H1 (cell line): ENCODE measurements around the gene COL4A2. TPM values are rescaled to one million over a fixed set of nuclear protein-coding genes. Genes with fewer than 3 reads are reported as not detected.

Experiments
- CTCF ChIA-PET: fragments of 300-600 bp; sonication (Branson Sonifier 250); formaldehyde crosslinking; loops from one replicate; lab custom pipeline; 2021; ENCODE audit not compliant: partially characterized antibody; lab: Charles Lee
- POLR2A ChIA-PET: fragments of 300-600 bp; sonication (Branson Sonifier 250); formaldehyde crosslinking; loops from one replicate; lab custom pipeline; 2021; ENCODE audit warnings: inconsistent platforms; ENCODE audit not compliant: partially characterized antibody; lab: Charles Lee
- DNase-seq, 2 experiments: peaks; one replicate each; pipeline versions ENCODE4 v3.0.0 to v3.0.0-alpha.2; 2010 to 2022; ENCODE audit warnings: low spot score in 2 of 2, low read depth in 1 of 2, mixed read lengths in 1 of 2
- FAIRE-seq: peaks from 2 replicates; lab custom pipeline; 2011; peaks lifted over from hg19 to GRCh38; lab: Jason Lieb, UNC
- H2AFZ ChIP-seq: 2 replicates; pipeline ENCODE4 v1.8.1; 2012; ENCODE audit warnings: low read length, inconsistent platforms
- H2AK5ac ChIP-seq: 2 replicates; pipeline ENCODE4 v1.6.1; 2013; ENCODE audit warnings: low read depth, low read length
- H2BK120ac ChIP-seq: replicated peaks from 2 replicates; pipeline ENCODE3; 2013; ENCODE audit warnings: low read depth, low read length, inconsistent platforms
- H2BK12ac ChIP-seq: 2 replicates; pipeline ENCODE4 v1.6.1; 2013; ENCODE audit warnings: low read depth, low read length
- H2BK15ac ChIP-seq: 2 replicates; pipeline ENCODE4 v1.6.1; 2013; ENCODE audit warnings: low read length
- H2BK20ac ChIP-seq: 2 replicates; pipeline ENCODE4 v1.6.1; 2013; ENCODE audit warnings: low read length
- H2BK5ac ChIP-seq: 2 replicates; pipeline ENCODE4 v1.6.1; 2013; ENCODE audit warnings: low read depth, low read length
- H3K14ac ChIP-seq: 2 replicates; pipeline ENCODE4 v1.6.1; 2013; ENCODE audit warnings: inconsistent platforms; ENCODE audit not compliant: insufficient read length
- H3K18ac ChIP-seq: 2 replicates; pipeline ENCODE4 v1.6.1; 2013; ENCODE audit warnings: low read length; ENCODE audit errors: extremely low read depth
- H3K23ac ChIP-seq: 2 replicates; pipeline ENCODE4 v1.6.1; 2013; ENCODE audit warnings: inconsistent platforms; ENCODE audit not compliant: insufficient read length
- H3K23me2 ChIP-seq: 2 replicates; pipeline ENCODE4 v1.6.1; 2013; ENCODE audit warnings: low read depth, low read length
- H3K27ac ChIP-seq: 2 replicates; pipeline ENCODE4 v1.6.1; 2011; ENCODE audit warnings: low read depth, low read length, inconsistent platforms
- H3K27me3 ChIP-seq, 4 experiments: replicated peaks in 1 of 4; 1 replicate in 1 of 4; 2 replicates in 3 of 4; pipeline versions ENCODE4 v1.6.1 to v1.8.1; 2011 to 2013; ENCODE audit warnings: low read length in 3 of 4, mild to moderate bottlenecking in 3 of 4, inconsistent platforms in 2 of 4, mixed read lengths in 2 of 4, moderate library complexity in 1 of 4; ENCODE audit not compliant: control insufficient read depth in 3 of 4, insufficient read depth in 3 of 4; ENCODE audit errors: extremely low read depth in 1 of 4
- H3K36me3 ChIP-seq, 4 experiments: 2 replicates each; pipeline versions ENCODE4 v1.6.1 to v1.8.1; 2011 to 2013; ENCODE audit warnings: mild to moderate bottlenecking in 4 of 4, low read length in 3 of 4, moderate library complexity in 2 of 4, control low read depth in 1 of 4, inconsistent platforms in 1 of 4; ENCODE audit not compliant: insufficient read depth in 4 of 4, control insufficient read depth in 2 of 4
- H3K4ac ChIP-seq: replicated peaks from 2 replicates; pipeline ENCODE3; 2013; ENCODE audit warnings: low read length, low read depth, mixed read lengths, inconsistent platforms; ENCODE audit not compliant: insufficient read length
- H3K4me1 ChIP-seq, 4 experiments: replicated peaks in 1 of 4; 1 replicate in 1 of 4; 2 replicates in 3 of 4; pipeline versions ENCODE4 v1.6.1 to v1.8.1; 2011 to 2013; ENCODE audit warnings: low read length in 3 of 4, inconsistent platforms in 2 of 4, mixed read lengths in 1 of 4; ENCODE audit not compliant: insufficient read depth in 4 of 4, control insufficient read depth in 3 of 4
- H3K4me2 ChIP-seq, 2 experiments: 2 replicates each; pipeline versions ENCODE4 v1.6.1 to v1.8.1; 2011 to 2013; ENCODE audit warnings: low read depth in 2 of 2, low read length in 2 of 2, control low read depth in 1 of 2, inconsistent platforms in 1 of 2, mild to moderate bottlenecking in 1 of 2; ENCODE audit not compliant: insufficient read depth in 1 of 2
- H3K4me3 ChIP-seq, 4 experiments: fragments of 200-600, 300-600 bp in 1 of 4; sonication (generic), shearing (Covaris generic), sonication (Bioruptor Twin) in 1 of 4; 2 replicates each; pipeline versions ENCODE4 v1.5.1 to v1.8.1; 2011 to 2016; ENCODE audit warnings: low read length in 4 of 4, low read depth in 3 of 4, control low read depth in 2 of 4, inconsistent platforms in 2 of 4, mild to moderate bottlenecking in 2 of 4, mixed read lengths in 1 of 4, moderate library complexity in 1 of 4; ENCODE audit not compliant: insufficient read depth in 2 of 4; ENCODE audit errors: extremely low read depth in 1 of 4
- H3K56ac ChIP-seq: replicated peaks from 2 replicates; pipeline ENCODE3; 2013; ENCODE audit warnings: low read depth, mild to moderate bottlenecking, mixed read lengths, low read length, inconsistent platforms; ENCODE audit not compliant: insufficient read length
- H3K79me1 ChIP-seq: 2 replicates; pipeline ENCODE4 v1.6.1; 2013; ENCODE audit warnings: low read depth, low read length, control low read depth
- H3K79me2 ChIP-seq, 2 experiments: 2 replicates each; pipeline versions ENCODE4 v1.6.1 to v1.8.1; 2012 to 2013; ENCODE audit warnings: low read length in 2 of 2, mild to moderate bottlenecking in 2 of 2, inconsistent platforms in 1 of 2; ENCODE audit not compliant: insufficient read depth in 2 of 2, control insufficient read depth in 1 of 2
- H3K9ac ChIP-seq, 4 experiments: replicated peaks in 1 of 4; 1 replicate in 1 of 4; 2 replicates in 3 of 4; pipeline versions ENCODE4 v1.6.1 to v1.8.1; 2011 to 2013; ENCODE audit warnings: low read depth in 3 of 4, low read length in 3 of 4, control low read depth in 2 of 4, mild to moderate bottlenecking in 2 of 4, moderate library complexity in 2 of 4, inconsistent platforms in 1 of 4; ENCODE audit errors: extremely low read depth in 1 of 4
- H3K9me3 ChIP-seq, 2 experiments: 2 replicates each; pipeline versions ENCODE4 v1.6.1 to v1.8.1; 2012 to 2013; ENCODE audit warnings: mild to moderate bottlenecking in 2 of 2, moderate library complexity in 2 of 2, control low read depth in 1 of 2, inconsistent platforms in 1 of 2, low read depth in 1 of 2, low read length in 1 of 2, mixed read lengths in 1 of 2; ENCODE audit not compliant: insufficient read depth in 2 of 2
- H4K20me1 ChIP-seq, 2 experiments: replicated peaks in 1 of 2; 2 replicates each; pipeline versions ENCODE3 to v1.8.1; 2011 to 2013; ENCODE audit warnings: inconsistent platforms in 2 of 2, low read length in 2 of 2, mild to moderate bottlenecking in 1 of 2; ENCODE audit not compliant: insufficient read depth in 2 of 2, control insufficient read depth in 1 of 2
- H4K5ac ChIP-seq: 2 replicates; pipeline ENCODE4 v1.6.1; 2013; ENCODE audit warnings: low read length, low read depth, mixed read lengths, inconsistent platforms; ENCODE audit not compliant: insufficient read length
- H4K8ac ChIP-seq: 2 replicates; pipeline ENCODE4 v1.8.0; 2013; ENCODE audit warnings: mild to moderate bottlenecking, moderate library complexity, low read length, inconsistent platforms; ENCODE audit not compliant: insufficient read depth; ENCODE audit errors: extremely low read depth
- H4K91ac ChIP-seq: replicated peaks from 2 replicates; pipeline ENCODE3; 2013; ENCODE audit warnings: low read length, mixed read lengths, inconsistent platforms; ENCODE audit not compliant: insufficient read length
- E2F6 ChIP-seq: IDR thresholded peaks from 2 replicates; pipeline ENCODE4 v1.6.1; 2012; ENCODE audit warnings: inconsistent platforms
- WGBS, 2 experiments: shearing (Covaris generic) in 1 of 2; methylation state at CpG; one replicate each; pipeline versions ENCODE4 v1.1.6 to v1.1.7; 2013 to 2015; ENCODE audit warnings: low lambda C conversion rate in 2 of 2, mixed read lengths in 2 of 2, inconsistent platforms in 1 of 2, low coverage in 1 of 2, missing lambda C conversion rate in 1 of 2; ENCODE audit not compliant: insufficient replicate concordance in 2 of 2, insufficient coverage in 1 of 2, insufficient read length in 1 of 2; ENCODE audit errors: extremely low coverage in 1 of 2, missing lambda C conversion rate in 1 of 2; 5-methylcytosine and 5-hydroxymethylcytosine counted together
- polyA plus RNA-seq, 7 experiments: library from polyadenylated mRNA; depleted of rRNA in 3 of 7; stranded (reverse) in 5 of 7; unstranded in 2 of 7; fragments of >200 nt in 5 of 7; fragments of 200-250 nt in 2 of 7; gene quantifications; 1 replicate in 5 of 7; 2 replicates in 1 of 7; 4 replicates in 1 of 7; pipeline versions ENCODE4 v1.2.1 to v1.2.3, GENCODE V29; 2011 to 2013; ENCODE audit warnings: missing spikeins in 2 of 7, mixed read lengths in 2 of 7
- total RNA-seq: library from RNA; stranded (reverse); fragmentation: NEBNext Ultra II Directional; extraction: Animal tissue kit (Norgen Biotek cat#: 25700); gene quantifications from 2 replicates; pipeline ENCODE4 v1.2.1, GENCODE V29; 2021

COL4A2 gene
- total and polyA plus RNA-seq, 2 of the 8 experiments (the other 6 are each of a cell fraction or from before 2014, with no cell fraction given): 80.4 to 87.3 TPM

- no peak overlapping the region for H4K8ac ChIP-seq
- no peak overlapping the region for H2AFZ ChIP-seq
- 0 out of 4 replicates have a peak, but pooled peaks cover 0 to 3% of the 10 kb centered on the region in 2 experiments for H3K79me2 ChIP-seq
- no peak overlapping the region for H2BK5ac ChIP-seq
- no peaks in the 10 kb centered on the region for H3K27me3 ChIP-seq
- H3K36me3 ChIP-seq: peaks cover 0 to under 1% (median 0%) of the 10 kb centered on the region in 4 experiments; a peak in 1 of 8 replicates
- H3K27ac ChIP-seq: no peak overlapping the region
- H3K4me1 ChIP-seq: peaks cover 8 to 23% (median 14%) of the 10 kb centered on the region in 4 experiments
- no peak overlapping the region for H4K5ac ChIP-seq
- peaks cover 0 to 8% of the 10 kb centered on the region in 2 experiments for H4K20me1 ChIP-seq
- no peak overlapping the region for H3K56ac ChIP-seq
- no peak overlapping the region for H2BK20ac ChIP-seq
- H2BK12ac ChIP-seq: no peak overlapping the region
- no peak overlapping the region for H3K4me3 ChIP-seq
- DNase-seq (no peak), FAIRE-seq (no peak)
- H3K4me2 ChIP-seq: no peak overlapping the region
- ChIA-PET POLR2A (interaction anchor here (2.0 to 2.1 kb wide), 2 partner anchors 14 to 16 kb away, joined by 10 to 11 read pairs; partner anchors contain the start of genes COL4A1 and COL4A2), CTCF (interaction anchor here (0.9 to 3.7 kb wide), 27 partner anchors 8 to 138 kb away, joined by 3 to 40 read pairs (median 5); partner anchors contain the start of genes COL4A1 and COL4A2)
- H3K79me1 ChIP-seq: peaks cover 8% of the 10 kb centered on the region; the same call in 1 of the 2 replicates
- no peak overlapping the region for H3K4ac ChIP-seq
- H4K91ac ChIP-seq: no peak overlapping the region
- H2BK15ac ChIP-seq: no peak overlapping the region
- no peaks in the 10 kb centered on the region for H3K23me2 ChIP-seq
- TF ChIP-seq E2F6: no peak
- no peak overlapping the region for H3K23ac ChIP-seq
- H2AK5ac ChIP-seq: no peak overlapping the region
- no peaks in the 10 kb centered on the region; a peak in 1 of 4 replicates for H3K9me3 ChIP-seq
- 87% methylated on average over 16 of the region's 16 CpGs; no CpG with 5 or more reads in 1 of the 2 experiments for WGBS, 2 experiments
- H2BK120ac ChIP-seq: no peak overlapping the region
- no peak overlapping the region for H3K18ac ChIP-seq
- no peak overlapping the region for H3K14ac ChIP-seq
- H3K9ac ChIP-seq: no peak overlapping the region
Observed at GRCh38 chr13:110322126-110322827, 15.2 kb downstream of the COL4A2 start.
